8988T (cell line): ENCODE measurements around the gene KRTAP4-5.
"Not testable (repeated sequence)": the region's sequence is repeated elsewhere in the genome, so short reads cannot be mapped to it uniquely, and the experiment has no call there.

Experiments used
- DNase-seq: peaks from one replicate; pipeline ENCODE4 v3.0.0; 2011

KRTAP4-5 gene

DNA sequence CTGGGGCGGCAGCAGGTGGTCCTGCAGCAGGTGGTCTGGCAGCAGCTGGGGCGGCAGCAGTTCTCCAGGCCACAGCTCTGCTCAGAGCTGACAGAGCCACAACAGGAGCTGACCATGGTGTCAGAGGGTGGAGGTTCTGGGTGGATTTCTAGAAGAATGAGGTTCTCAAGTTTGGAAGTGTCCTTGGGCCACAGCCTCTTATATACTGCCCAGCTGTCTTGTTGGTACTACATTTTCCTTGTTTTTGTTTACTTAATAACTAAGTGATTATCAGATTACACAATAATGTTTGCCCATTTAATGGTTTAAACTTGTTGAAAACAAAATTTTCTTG lies at the start of gene KRTAP4-5:
KRTAP4-5 (minus strand) TSS at position 174 of the 334 bp plus-strand sequence; CDS start at position 116, 58 bp downstream.
- DNase-seq = no peak

DNA sequence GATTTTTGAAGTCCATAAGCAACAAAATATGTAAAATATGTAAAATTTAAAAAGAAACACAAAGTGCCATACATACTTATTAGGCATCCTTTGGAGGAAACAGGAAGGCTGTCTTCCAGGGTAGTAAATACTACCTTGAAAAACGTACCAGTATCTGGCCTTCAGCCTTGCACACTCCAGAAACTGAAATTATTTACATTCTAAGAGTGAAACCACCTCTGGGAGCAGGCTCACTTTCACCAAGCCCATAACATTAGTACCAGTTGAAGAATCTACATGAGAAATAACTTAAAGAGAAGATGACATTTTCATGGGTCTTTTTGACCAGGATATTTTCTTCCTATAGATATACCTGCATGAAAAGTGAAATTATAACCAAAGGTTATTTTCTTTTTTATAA lies 46.4 kb upstream of the KRTAP4-5 start:
- no peak for DNase-seq

DNA sequence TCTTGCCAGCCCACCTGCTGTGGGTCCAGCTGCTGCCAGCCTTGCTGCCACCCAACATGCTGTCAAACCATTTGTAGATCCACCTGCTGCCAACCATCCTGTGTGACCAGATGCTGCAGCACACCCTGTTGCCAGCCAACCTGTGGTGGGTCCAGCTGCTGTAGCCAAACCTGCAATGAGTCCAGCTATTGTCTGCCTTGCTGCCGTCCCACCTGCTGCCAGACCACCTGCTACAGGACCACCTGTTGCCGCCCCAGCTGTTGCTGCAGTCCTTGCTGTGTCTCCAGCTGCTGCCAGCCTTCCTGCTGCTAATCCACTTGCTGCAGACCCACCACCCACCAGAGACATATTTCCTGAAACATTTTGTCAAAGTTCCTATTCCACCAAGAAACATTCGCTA lies 40.7 kb upstream of the KRTAP4-5 start:
- no peak for DNase-seq

GRCh38 chr17:41189837-41190318 lies 40.3 kb upstream of the KRTAP4-5 start, which contains the start of gene KRTAP9-1:
KRTAP9-1 (plus strand) TSS chr17:41189887; CDS start chr17:41189887, 0 bp downstream.
- DNase-seq = not testable (repeated sequence)

DNA sequence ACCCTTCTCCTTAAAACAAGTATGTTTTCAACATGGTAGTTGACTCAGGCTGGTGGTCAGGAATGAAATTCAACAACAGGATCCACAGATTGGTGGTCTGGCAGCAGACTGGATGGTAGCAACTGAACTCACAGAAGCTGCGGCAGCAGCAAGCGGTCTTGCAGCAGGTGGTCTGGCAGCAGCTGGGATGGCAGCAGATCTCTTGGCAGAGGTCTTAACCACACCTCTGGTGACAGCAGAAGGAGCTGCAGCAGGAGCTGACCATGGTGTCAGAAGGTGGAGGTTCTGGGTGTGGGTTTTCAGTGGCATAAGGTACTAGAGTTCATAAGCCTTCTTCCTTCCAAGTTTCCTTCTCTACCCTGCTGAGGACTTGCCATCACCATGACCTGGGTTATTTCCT lies 37.2 kb upstream of the KRTAP4-5 start:
- no peak for DNase-seq

GRCh38 chr17:41185001-41185400 lies 35.4 kb upstream of the KRTAP4-5 start:
- no peak for DNase-seq

DNA sequence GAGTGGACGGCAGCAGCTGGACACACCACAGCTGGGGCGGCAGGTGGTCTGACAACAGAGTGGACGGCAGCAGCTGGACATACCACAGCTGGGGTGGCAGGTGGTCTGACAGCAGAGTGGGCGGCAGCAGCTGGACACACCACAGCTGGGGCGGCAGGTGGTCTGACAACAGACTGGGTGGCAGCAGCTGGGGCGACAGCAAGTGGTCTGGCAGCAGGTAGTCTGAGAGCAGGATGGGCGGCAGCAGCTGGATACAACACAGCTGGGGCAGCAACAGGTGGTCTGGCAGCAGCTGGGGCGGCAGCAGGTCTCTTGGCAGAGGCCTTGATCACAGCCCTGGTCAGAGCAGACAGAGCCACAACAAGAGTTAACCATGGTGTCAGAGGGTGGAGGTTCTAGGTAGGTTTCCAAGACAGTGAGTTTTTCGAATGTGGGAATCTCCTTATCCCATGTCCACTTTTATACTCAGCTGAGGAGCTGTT lies 34.9 kb upstream of the KRTAP4-5 start, which contains the start of gene KRTAP4-1:
KRTAP4-1 (minus strand) TSS at position 432 of the 482 bp plus-strand sequence; CDS start at position 375, 57 bp downstream.
- DNase-seq = no peak

- DNase-seq = no peak
Measured at GRCh38 chr17:41178843-41179616, 29.4 kb upstream of the KRTAP4-5 start.

GRCh38 chr17:41178341-41178740 lies 28.7 kb upstream of the KRTAP4-5 start:
- DNase-seq = no peak

- DNase-seq = no peak
Measured at GRCh38 chr17:41177727-41178271, 28.2 kb upstream of the KRTAP4-5 start, which contains the start of gene KRTAP4-2. KRTAP4-2 (minus strand) TSS chr17:41178221; CDS start chr17:41178164, 57 bp downstream.

DNA sequence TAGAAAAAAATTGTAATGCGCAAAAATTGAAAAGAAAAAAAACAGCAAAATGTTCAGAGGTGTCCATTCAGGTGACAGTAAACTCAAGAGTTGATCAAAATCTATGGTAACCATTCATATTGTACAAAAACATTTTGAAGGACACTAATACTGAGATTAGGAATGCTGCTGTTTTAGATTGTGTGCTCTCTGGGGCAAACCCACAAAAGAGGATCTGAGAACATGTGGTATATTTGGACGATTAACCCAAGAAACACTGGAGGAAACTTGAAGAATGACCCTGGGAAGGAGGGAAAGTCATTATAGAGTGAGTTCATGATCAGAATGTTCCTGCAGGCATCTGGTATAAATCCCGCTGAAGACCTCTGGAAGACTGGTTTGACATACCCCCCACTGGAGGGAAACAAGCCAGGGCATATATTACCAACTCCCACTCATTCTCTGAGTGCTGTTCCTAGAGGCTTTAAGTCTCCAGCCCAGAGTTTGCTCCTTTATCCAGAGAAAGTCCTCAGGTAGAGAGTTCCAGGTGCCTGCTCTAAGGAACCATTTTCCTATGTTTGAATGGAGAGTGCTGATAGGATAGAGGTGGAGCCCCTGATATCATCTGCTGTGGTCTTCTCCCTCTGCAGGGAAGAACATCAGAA lies 27.2 kb upstream of the KRTAP4-5 start:
- DNase-seq = no peak

DNA sequence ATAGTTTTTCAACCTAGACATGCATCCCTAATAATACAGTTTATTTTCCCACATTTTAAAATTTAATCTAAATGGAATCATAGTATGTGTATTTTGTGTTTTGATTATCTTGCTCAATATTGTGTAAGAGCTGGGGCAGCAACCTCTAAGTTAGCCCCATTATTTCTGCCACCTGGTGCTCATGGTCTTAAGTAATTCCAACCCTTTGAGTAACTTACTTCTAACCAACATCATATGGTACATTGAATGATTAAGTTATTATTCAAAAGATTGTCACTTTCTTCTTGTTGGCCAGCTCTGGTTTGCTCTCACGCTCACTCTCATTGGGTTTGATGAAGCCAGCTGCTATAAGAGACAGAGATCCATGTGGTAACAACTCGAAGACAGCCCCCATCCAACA lies 22.3 kb upstream of the KRTAP4-5 start:
- no peak for DNase-seq

DNA sequence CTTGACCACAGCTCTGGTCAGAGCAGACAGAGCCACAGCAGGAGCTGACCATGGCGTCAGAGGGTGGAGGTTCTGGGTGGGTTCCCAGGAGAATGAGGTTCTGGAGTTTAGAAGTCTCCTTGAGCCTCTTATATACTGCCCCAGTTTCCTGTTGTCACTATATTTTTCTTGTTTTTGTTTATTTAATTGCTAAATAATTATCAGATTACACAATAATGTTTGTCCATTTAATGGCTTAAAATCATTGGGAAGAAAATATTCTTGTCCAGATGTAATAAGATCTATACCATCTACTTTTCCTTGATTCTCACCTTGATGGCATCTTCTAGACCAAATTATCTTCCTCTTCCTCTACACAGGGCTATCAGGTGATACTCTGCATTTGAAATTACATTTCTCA lies 18.5 kb upstream of the KRTAP4-5 start, which contains the start of gene KRTAP4-3:
KRTAP4-3 (minus strand) TSS at position 101 of the 400 bp plus-strand sequence; CDS start at position 52, 49 bp downstream.
- no peak for DNase-seq

DNA sequence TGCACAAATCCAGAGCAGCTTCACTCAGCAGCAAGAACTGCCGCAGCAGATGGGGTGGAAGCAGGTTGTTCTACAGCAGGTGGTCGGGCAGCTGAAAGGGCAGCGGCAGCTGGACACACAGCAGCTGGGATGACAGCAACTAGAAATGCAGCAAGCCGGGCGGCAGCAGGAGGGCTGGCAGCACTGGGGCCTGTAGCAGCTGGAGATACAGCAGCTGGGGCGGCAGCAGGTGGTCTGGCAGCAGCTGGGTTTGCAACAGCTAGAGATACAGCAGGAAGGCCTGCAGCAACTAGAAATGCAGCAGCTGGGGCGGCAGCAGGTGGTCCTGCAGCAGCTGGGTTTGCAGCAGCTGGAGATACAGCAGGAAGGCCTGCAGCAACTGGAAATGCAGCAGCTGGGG lies 17.9 kb upstream of the KRTAP4-5 start:
- no peak for DNase-seq

DNA sequence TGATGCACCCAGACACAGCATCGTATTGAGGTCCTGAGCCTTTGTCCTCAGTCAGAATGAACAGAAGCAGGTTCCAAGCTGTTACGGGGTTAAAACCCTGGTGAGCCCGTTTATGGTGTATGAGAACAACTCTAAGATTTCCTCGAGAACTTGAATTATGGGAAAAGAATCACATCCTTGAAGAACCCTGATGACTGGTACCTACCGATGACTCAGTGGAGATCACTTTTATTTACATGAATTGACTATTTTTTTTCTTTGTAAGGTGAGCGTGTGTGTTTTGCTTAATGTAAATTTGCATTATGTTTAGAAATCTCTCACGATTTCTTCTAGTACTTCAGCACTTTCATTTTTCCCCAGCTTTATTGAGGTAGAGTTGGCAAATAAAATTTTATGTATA lies 14.2 kb upstream of the KRTAP4-5 start:
- DNase-seq = no peak

DNA sequence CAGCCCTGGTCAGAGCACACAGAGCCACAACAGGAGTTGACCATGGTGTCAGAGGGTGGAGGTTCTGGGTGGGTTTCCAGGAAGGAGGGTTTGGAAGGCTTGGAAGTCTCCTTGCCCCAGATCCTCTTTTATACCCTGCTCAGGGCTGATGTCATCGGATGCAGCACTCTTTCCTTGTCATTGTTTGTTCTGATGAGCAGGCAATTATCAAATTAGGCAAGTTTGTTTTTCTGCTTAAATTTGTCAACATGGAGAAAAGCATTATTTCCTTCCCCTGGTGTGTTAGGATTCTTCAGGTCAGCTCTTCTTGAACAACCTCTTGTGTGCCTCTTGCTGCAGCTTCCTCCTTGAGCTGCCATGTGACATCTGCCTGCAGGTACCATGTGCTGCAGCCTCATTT lies 11.0 kb upstream of the KRTAP4-5 start, which contains the start of gene KRTAP4-4:
KRTAP4-4 (minus strand) TSS at position 101 of the 400 bp plus-strand sequence; CDS start at position 44, 57 bp downstream.
- DNase-seq = no peak

DNA sequence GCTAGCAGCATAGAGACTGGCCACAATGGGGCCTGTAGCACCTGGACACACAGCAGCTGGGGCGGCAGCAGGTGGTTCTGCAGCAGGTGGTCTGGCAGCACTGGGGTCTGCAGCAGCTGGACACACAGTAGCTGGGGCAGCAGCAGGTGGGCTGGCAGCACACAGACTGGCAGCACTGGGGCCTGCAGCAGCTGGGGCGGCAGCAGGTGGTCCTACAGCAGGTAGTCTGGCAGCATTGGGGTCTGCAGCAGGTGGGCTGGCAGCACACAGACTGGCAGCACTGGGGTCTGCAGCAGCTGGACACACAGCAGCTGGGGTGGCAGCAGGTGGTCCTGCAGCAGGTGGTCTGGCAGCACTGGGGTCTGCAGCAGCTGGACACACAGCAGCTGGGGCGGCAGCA lies 10.6 kb upstream of the KRTAP4-5 start:
- not testable (repeated sequence) for DNase-seq

DNA sequence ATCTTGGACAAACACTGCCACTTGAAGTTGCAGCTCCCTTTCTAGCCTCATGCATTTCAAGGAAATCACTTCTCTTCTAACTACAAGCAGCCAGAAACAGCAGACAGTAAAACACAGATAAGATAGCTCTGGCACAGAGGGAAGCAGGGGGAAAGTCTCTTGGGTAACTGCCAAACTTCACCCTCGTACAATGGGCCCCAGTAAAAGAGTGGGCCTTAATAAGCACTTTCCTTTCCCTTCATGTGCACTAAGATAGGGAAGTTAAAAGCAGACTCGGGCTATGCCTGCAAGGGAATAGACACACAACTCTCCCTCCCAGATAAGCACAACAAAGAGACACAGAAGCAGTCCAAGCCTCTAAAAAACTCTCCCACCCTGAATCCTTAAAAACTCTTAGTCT lies 4.2 kb upstream of the KRTAP4-5 start:
- DNase-seq = no peak

GRCh38 chr17:41151525-41151924 lies 1.9 kb upstream of the KRTAP4-5 start:
- no peak for DNase-seq

DNA sequence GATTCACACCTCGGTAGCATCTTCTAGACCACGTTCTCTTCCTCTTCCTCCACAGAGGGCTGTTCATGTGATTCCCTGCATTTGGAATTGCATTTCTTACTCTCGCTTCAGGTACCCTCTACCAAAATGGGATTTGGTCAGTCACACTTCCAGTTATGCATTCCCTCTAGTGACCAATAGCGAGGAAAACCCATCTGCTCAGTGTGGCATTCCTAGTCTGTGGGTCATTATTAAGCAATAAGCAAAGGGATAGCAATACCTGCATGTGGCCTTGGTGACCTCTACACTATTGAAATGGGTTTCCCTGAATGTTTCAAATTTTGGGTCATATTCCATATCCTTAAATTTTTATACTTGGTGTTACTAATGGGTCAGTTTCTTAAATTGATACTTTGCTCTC lies 401 bp upstream of the KRTAP4-5 start:
- no peak for DNase-seq

DNA sequence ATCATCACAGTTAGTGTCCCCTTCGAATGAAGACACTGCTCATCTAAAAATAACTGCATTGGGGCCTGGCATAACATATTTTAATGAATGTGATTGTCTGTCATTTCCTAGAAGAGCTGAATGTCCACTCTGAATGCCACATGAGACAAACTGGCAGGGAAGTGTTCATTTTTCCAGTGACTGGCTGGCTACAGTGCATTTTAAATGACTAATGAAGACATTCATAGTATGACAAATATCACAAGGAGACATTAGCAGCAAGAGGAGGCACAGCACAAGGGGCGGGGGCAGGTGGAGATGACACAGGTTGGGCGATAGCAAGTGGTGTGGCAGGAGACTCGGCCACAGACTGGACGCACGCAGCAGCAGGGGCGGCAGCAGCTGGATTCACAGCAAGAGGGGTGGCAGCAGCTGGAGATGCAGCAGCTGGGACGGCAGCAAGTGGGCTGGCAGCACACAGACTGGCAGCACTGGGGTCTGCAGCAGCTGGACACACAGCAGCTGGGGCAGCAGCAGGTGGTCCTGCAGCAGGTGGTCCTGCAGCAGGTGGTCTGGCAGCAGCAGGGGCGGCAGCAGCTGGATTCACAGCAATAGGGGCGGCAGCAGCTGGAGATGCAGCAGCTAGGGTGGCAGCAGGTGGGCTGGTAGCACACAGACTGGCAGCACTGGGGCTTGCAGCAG lies 514 bp downstream of the KRTAP4-5 start:
- DNase-seq = not testable (repeated sequence)

DNA sequence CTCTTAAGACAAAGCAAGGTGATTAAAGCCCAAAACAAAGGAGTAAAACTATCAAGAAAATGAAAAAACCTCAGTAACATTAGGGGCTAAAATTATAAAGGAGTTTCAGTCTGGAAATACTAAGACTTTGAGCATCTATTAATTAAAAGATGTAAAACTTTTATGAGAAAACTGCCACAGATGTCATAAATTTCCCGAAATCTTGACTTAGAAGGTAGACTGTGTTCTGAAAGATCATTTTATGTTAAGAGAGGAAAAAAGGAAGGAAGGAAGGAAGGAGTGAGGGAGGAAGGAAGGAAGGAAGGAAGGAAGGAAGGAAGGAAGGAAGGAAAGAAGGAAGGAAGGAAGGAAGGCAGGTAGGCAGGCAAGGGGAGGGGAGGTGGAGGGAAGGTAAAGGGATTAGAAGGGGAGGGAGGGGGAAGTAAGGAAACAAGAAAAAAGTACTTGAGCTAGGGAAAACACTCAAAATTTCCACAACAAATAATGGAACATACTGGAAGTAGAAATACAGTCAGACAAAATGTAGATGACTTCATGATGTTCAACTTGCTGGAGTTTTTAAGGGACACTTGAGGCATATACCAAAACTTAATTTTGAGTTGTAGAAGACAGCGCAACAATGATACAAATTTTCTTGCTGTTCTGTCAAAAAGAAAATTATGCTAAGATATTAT lies 2.0 kb downstream of the KRTAP4-5 start:
- no peak for DNase-seq
